GM06990 (cell line): ENCODE results near the gene PRKN.

ENCODE experiments used
- DNase-seq: peaks from one replicate; pipeline ENCODE4 v3.0.0-alpha.2; 2011; ENCODE audit not compliant: insufficient read length; ENCODE audit errors: extremely low read depth
- H3K27me3 ChIP-seq: replicated peaks from 2 replicates; pipeline ENCODE4 v1.6.0; 2011; ENCODE audit warnings: low read length; ENCODE audit not compliant: control insufficient read depth, insufficient read depth
- H3K36me3 ChIP-seq: 2 replicates; pipeline ENCODE4 v1.5.1; 2011; ENCODE audit warnings: low read length; ENCODE audit not compliant: control insufficient read depth, insufficient read depth
- H3K4me3 ChIP-seq: replicated peaks from 2 replicates; pipeline ENCODE4 v1.5.1; 2011; ENCODE audit warnings: low read depth, mild to moderate bottlenecking, control low read depth, low read length
- CTCF ChIP-seq: IDR thresholded peaks from 2 replicates; pipeline ENCODE4 v1.5.1; 2011; ENCODE audit warnings: low read length, control low read depth, mild to moderate bottlenecking, inconsistent platforms; ENCODE audit not compliant: insufficient read depth, poor library complexity, severe bottlenecking

Gene PRKN

DNA sequence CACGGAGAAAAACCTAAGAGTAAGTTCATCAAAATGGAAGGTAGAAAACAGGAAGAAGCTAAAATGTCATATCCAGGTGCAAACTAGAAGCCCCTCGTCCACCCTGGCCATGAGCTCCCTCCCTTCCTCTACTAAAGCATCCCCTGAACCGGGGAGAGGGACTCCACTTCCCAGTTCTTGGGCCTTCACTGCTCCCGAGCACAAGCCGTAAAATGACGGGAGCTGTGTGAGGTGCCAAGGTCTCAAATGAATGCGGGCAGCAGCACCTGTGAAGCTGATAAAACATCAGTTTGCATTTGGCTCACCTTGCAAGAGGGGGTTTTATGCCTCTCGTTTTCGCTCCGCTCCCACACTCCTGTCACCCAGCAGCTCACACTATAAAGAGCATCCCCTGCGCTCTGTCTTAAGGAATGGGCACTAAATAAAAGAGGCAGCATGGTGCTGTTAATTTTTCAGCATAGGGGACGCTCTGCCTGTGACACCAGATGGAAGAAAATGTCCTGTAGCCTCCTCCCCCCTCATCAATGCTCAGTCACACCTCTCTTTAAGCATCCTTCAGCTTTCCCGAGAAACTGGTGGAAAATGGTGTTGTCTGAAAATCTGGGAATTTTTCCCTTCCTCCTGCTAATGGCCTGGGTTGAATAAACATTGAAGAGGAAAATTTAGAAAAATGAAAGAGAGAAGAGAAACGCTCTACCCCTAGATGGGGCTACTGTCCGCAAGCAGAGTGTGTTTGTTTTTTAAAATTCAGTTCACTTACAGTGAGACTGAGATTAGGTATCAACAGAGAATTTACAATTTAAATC lies 890.7 kb downstream of the PRKN start:
- Histone ChIP-seq H3K27me3 (no peaks in the 10 kb centered on the region), H3K36me3 (no peaks in the 10 kb centered on the region), H3K4me3 (no peak overlapping the region)
- TF ChIP-seq CTCF: no peak
- no peak for DNase-seq

GRCh38 chr6:161835500-161836215 lies 891.9 kb downstream of the PRKN start:
- no peaks in the 10 kb centered on the region for H3K27me3 ChIP-seq
- no peak for TF ChIP-seq CTCF

DNA sequence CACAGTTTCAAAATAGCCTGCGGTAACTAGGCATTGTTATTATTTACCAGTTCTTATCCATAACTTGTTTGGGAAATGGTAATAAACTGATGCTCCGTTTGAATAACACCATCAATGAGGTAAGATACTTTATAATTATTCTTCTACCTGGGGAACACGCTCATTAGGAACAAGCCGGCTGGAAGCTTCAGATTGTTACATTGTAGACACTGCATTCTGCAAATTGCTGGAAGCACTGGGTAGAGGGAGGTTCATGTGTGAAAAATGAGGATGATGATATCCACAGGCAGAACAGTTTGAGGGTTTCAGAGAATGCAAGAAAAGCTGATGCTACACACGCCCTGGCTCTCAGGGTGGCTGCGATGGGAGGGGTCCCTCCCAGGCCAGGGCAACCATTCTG lies 893.1 kb downstream of the PRKN start:
- DNase-seq: no peak
- no peaks in the 10 kb centered on the region for H3K36me3 ChIP-seq
- no peaks in the 10 kb centered on the region for H3K27me3 ChIP-seq
- no peak for TF ChIP-seq CTCF
- H3K4me3 ChIP-seq: no peak overlapping the region

More at GRCh38 chr6:161835500-161836215, 891.9 kb downstream of the PRKN start:
- no peak overlapping the region for H3K4me3 ChIP-seq
- H3K36me3 ChIP-seq: no peaks in the 10 kb centered on the region
- DNase-seq: no peak

DNA sequence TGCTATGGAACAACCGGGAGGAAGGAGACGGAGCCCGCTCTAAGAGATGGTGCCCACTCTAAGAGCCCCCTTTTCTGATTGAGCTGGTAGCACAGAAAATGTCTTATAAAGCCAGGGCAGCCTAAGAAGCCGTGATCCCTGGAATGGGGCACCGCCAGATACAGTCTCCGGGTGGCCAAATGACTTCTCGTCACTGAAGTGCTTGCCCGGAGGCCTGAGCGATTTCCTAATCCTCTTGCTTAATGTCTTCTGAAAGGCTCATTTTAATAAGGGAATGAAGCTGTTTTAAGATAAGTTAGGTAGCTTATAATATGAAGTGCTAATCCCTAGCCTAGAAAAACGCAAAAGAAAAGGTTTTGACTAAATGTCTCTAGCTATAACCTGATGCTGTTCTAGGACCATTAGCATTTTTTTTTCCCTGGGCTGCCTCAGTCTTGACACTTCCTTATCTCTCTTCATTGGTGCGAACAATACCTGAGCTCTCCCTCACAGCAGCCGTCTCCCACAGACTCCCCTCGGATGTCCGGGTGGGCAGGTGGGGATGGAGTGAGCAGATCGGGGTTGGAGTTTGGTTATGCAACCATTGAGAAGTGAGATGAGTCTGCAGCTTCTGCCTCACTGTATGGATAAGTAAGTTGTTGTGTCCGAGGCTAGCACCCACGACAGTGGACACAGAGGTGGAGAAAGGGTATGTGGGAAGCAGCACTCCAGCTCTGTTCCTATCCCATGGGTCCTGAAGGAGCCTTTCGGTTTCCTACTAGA lies 894.3 kb downstream of the PRKN start:
- no peak for DNase-seq
- H3K36me3 ChIP-seq: no peaks in the 10 kb centered on the region
- H3K4me3 ChIP-seq: no peak overlapping the region
- no peaks in the 10 kb centered on the region for H3K27me3 ChIP-seq
- TF ChIP-seq CTCF: no peak

- no peak overlapping the region for H3K4me3 ChIP-seq
- DNase-seq: no peak
- no peak for TF ChIP-seq CTCF
- H3K36me3 ChIP-seq: no peaks in the 10 kb centered on the region
- no peaks in the 10 kb centered on the region for H3K27me3 ChIP-seq
Observed at GRCh38 chr6:161832622-161833021, 894.9 kb downstream of the PRKN start.
